HepG2 (cell line): ENCODE data around the gene HERPUD2. TPM values are rescaled to one million over a fixed set of nuclear protein-coding genes. Genes with fewer than 3 reads are reported as not detected.

Experiments
- ARID5B ChIP-seq: IDR thresholded peaks from 2 replicates; pipeline ENCODE4 v1.4.0; 2020; ENCODE audit warnings: mild to moderate bottlenecking, missing genetic modification reagents
- CEBPB ChIP-seq: IDR thresholded peaks from 2 replicates; pipeline ENCODE4 v1.6.1; 2011; ENCODE audit warnings: low read depth, low read length, improper control_type of control experiment, borderline replicate concordance
- FOXP1 ChIP-seq, 2 experiments: fragments of 450-650 bp in 1 of 2; IDR thresholded peaks; 2 replicates each; pipeline ENCODE4 v1.6.1; 2017 to 2018; ENCODE audit warnings: antibody characterized with exemption in 1 of 2
- HHEX ChIP-seq: IDR thresholded peaks from 2 replicates; pipeline ENCODE4 v1.6.1; 2016; ENCODE audit warnings: control low read depth
- MEF2D ChIP-seq: sonication (generic); formaldehyde crosslinking; IDR thresholded peaks from 2 replicates; pipeline ENCODE4 v1.5.1; 2020; ENCODE audit warnings: mild to moderate bottlenecking, missing genetic modification reagents
- NAIF1 ChIP-seq: sonication (generic); formaldehyde crosslinking; IDR thresholded peaks from 2 replicates; pipeline ENCODE4 v1.5.0; 2020; ENCODE audit warnings: mild to moderate bottlenecking, missing genetic modification reagents, borderline replicate concordance
- NFYC ChIP-seq: IDR thresholded peaks from 2 replicates; pipeline ENCODE4 v1.6.1; 2016; ENCODE audit warnings: missing genetic modification reagents, missing compliant biosample characterization
- PBX2 ChIP-seq: IDR thresholded peaks from 2 replicates; pipeline ENCODE4 v1.6.1; 2016; ENCODE audit warnings: control low read depth
- TCF12 ChIP-seq, 2 experiments: fragments of 450-650 bp in 1 of 2; sonication (generic) in 1 of 2; formaldehyde crosslinking in 1 of 2; IDR thresholded peaks; 2 replicates each; pipeline versions ENCODE4 v1.6.1 to v1.8.0; 2017 to 2022; ENCODE audit warnings: antibody characterized with exemption in 1 of 2, mild to moderate bottlenecking in 1 of 2, missing genetic modification reagents in 1 of 2, moderate library complexity in 1 of 2
- TEF ChIP-seq: sonication (generic); formaldehyde crosslinking; IDR thresholded peaks from 2 replicates; pipeline ENCODE4 v1.5.0; 2020; ENCODE audit warnings: missing genetic modification reagents
- TFDP1 ChIP-seq: IDR thresholded peaks from 2 replicates; pipeline ENCODE4 v1.6.1; 2016; ENCODE audit warnings: missing compliant biosample characterization, missing genetic modification reagents, borderline replicate concordance
- ZFP62 ChIP-seq: sonication (generic); formaldehyde crosslinking; IDR thresholded peaks from 2 replicates; pipeline ENCODE4 v1.4.0; 2020; ENCODE audit warnings: missing genetic modification reagents
- ZNF275 ChIP-seq: sonication (generic); formaldehyde crosslinking; IDR thresholded peaks from 2 replicates; pipeline ENCODE4 v1.8.0; 2022; ENCODE audit warnings: missing genetic modification reagents, mild to moderate bottlenecking, inconsistent platforms, borderline replicate concordance
- ZNF343 ChIP-seq: sonication (generic); formaldehyde crosslinking; IDR thresholded peaks from 2 replicates; pipeline ENCODE4 v1.4.0; 2020; ENCODE audit warnings: mild to moderate bottlenecking, missing genetic modification reagents
- ZNF382 ChIP-seq: sonication (generic); formaldehyde crosslinking; IDR thresholded peaks from 2 replicates; pipeline ENCODE4 v1.5.0; 2020; ENCODE audit warnings: missing genetic modification reagents, mild to moderate bottlenecking, borderline replicate concordance
- ZNF550 ChIP-seq: sonication (generic); formaldehyde crosslinking; IDR thresholded peaks from 2 replicates; pipeline ENCODE4 v1.4.0; 2020; ENCODE audit warnings: mild to moderate bottlenecking, missing genetic modification reagents, borderline replicate concordance
- ZNF766 ChIP-seq: sonication (generic); formaldehyde crosslinking; IDR thresholded peaks from 2 replicates; pipeline ENCODE4 v1.5.0; 2020; ENCODE audit warnings: missing genetic modification reagents, borderline replicate concordance
- ZNF784 ChIP-seq: sonication (generic); formaldehyde crosslinking; IDR thresholded peaks from 2 replicates; pipeline ENCODE4 v1.5.1; 2020; ENCODE audit warnings: missing genetic modification reagents, mild to moderate bottlenecking, borderline replicate concordance
- ZNF891 ChIP-seq: sonication (generic); formaldehyde crosslinking; IDR thresholded peaks from 2 replicates; pipeline ENCODE4 v1.5.0; 2020; ENCODE audit warnings: mild to moderate bottlenecking, missing genetic modification reagents
- polyA plus RNA-seq, 8 experiments: library from polyadenylated mRNA; depleted of rRNA in 3 of 8; stranded (reverse) in 7 of 8; unstranded in 1 of 8; fragments of >200 nt; fragmentation: Illumina TruSeq in 4 of 8; extraction: Trizol in 4 of 8; gene quantifications; 2 replicates each; pipeline versions ENCODE4 v1.2.1 to v1.2.3, GENCODE V29; 2011 to 2016; ENCODE audit warnings: low read depth in 4 of 8, missing spikeins in 1 of 8, mixed read lengths in 1 of 8; ENCODE audit not compliant: insufficient read depth in 1 of 8
- total RNA-seq, 5 experiments: library from RNA; depleted of rRNA; stranded (reverse); fragments of >200 nt; fragmentation: Illumina TruSeq; extraction: Trizol; gene quantifications; 2 replicates each; pipeline ENCODE4 v1.2.3, GENCODE V29; 2016; ENCODE audit warnings: low read depth in 1 of 5

The HERPUD2 gene
- total and polyA plus RNA-seq, 2 of the 13 experiments (the other 11 are each of a cell fraction or from before 2014, with no cell fraction given), result 10.7 to 38.6 TPM

GRCh38 chr7:35694784-35695472 is at the start of gene HERPUD2 (continued):
- TF ChIP-seq ARID5B, result peak; percentile 69
- TF ChIP-seq PBX2 (CRISPR knock-in tag), result no peak
- peak; percentile 96 for TF ChIP-seq NAIF1 (CRISPR knock-in tag)
- no peak for TF ChIP-seq ZNF382 (CRISPR knock-in tag)
- TF ChIP-seq ZFP62 (CRISPR knock-in tag), result no peak
- no peak for TF ChIP-seq TCF12 (IDR thresholded peaks at IDR 0.05)
- no peak for TF ChIP-seq TCF12 (CRISPR knock-in tag; IDR thresholded peaks at IDR 0.05)
- peak; percentile 97 for TF ChIP-seq ZNF784 (CRISPR knock-in tag)
- TF ChIP-seq FOXP1 (IDR thresholded peaks at IDR 0.05), result peak; percentile 70; the same call in 1 of the 2 replicates
- TF ChIP-seq FOXP1 (CRISPR knock-in tag; IDR thresholded peaks at IDR 0.05), result peak; percentile 65
- no peak for TF ChIP-seq HHEX (CRISPR knock-in tag)
- TF ChIP-seq MEF2D (CRISPR knock-in tag), result peak; percentile 59; the same call in 1 of the 2 replicates
- TF ChIP-seq ZNF343 (CRISPR knock-in tag), result 0 out of 2 replicates have a peak, but pooled peaks have one; percentile 72
- peak; percentile 73; the same call in 1 of the 2 replicates for TF ChIP-seq TFDP1 (CRISPR knock-in tag)
- TF ChIP-seq ZNF766 (CRISPR knock-in tag), result no peak
- peak; percentile 95 for TF ChIP-seq CEBPB
- no peak for TF ChIP-seq ZNF550 (CRISPR knock-in tag)
- TF ChIP-seq TEF, result no peak
- no peak for TF ChIP-seq NFYC (CRISPR knock-in tag)
- TF ChIP-seq ZNF891 (CRISPR knock-in tag), result 0 out of 2 replicates have a peak, but pooled peaks have one; percentile 17
- TF ChIP-seq ZNF275 (CRISPR knock-in tag), result no peak
